Dermis lymphatic vessel endothelial cell (primary cell): ENCODE data around the gene PRG3. TPM values are rescaled to one million over a fixed set of nuclear protein-coding genes. Genes with fewer than 3 reads are reported as not detected.

Source experiments
- total RNA-seq: library from RNA; depleted of rRNA; stranded (reverse); fragments of >200 nt; gene quantifications from 2 replicates; pipeline ENCODE4 v1.2.1, GENCODE V29; 2014

PRG3 gene
- not detected in 2 replicates for total RNA-seq

GRCh38 chr11:57380975-57381374 lies at the start of gene PRG3:
Gene PRG3 (minus strand): TSS chr11:57381150. CDS start chr11:57380708, 442 bp downstream.

GRCh38 chr11:57426929-57427726 lies 46.2 kb upstream of the PRG3 start, which contains the start of gene SLC43A3:
Gene SLC43A3 (minus strand): TSS chr11:57427121. CDS start chr11:57426172, 949 bp downstream.

GRCh38 chr11:57390535-57390934 lies 9.6 kb upstream of the PRG3 start, which contains the start of gene PRG2:
Gene PRG2 (minus strand): TSS chr11:57390650. CDS start chr11:57389944, 706 bp downstream.

GRCh38 chr11:57338142-57338541 lies 42.8 kb downstream of the PRG3 start, which contains the start of gene P2RX3:
Gene P2RX3 (plus strand): TSS chr11:57338352. CDS start chr11:57338551, 199 bp downstream.

GRCh38 chr11:57335343-57336110 lies 45.4 kb downstream of the PRG3 start, which contains the start of gene SSRP1:
Gene SSRP1 (minus strand): TSS chr11:57335892. CDS start chr11:57335121, 771 bp downstream.

Other genes with a start within 250 kb of the PRG3 start
- under 0.01 TPM in 2 replicates for gene LRRC55, start 199.2 kb downstream of the PRG3 start, total RNA-seq
- under 0.01 TPM in 1 of 2 replicates, not detected in the other for gene APLNR, start 143.9 kb downstream of the PRG3 start, total RNA-seq
- gene TNKS1BP1, start 56.2 kb downstream of the PRG3 start, total RNA-seq: 45.7 and 47.4 TPM in 2 replicates
- 38.7 and 62.8 TPM in 2 replicates for gene SSRP1, start 45.3 kb downstream of the PRG3 start, total RNA-seq
- not detected in 2 replicates for gene P2RX3, start 42.8 kb downstream of the PRG3 start, total RNA-seq
- gene PRG2, start 9.5 kb upstream of the PRG3 start, total RNA-seq: 0.11 and 0.26 TPM in 2 replicates
- 15.4 and 15.6 TPM in 2 replicates for gene SLC43A3, start 46.0 kb upstream of the PRG3 start, total RNA-seq
- gene RTN4RL2, start 79.4 kb upstream of the PRG3 start, total RNA-seq: 0.11 TPM in 1 of 2 replicates, not detected in the other
- 13.5 and 22.3 TPM in 2 replicates for gene SLC43A1, start 134.6 kb upstream of the PRG3 start, total RNA-seq
- 33.8 and 35.8 TPM in 2 replicates for gene TIMM10, start 149.6 kb upstream of the PRG3 start, total RNA-seq
- not detected in 2 replicates for gene SMTNL1, start 156.4 kb upstream of the PRG3 start, total RNA-seq
- 32.1 and 39.1 TPM in 2 replicates for gene UBE2L6, start 186.5 kb upstream of the PRG3 start, total RNA-seq
- gene SERPING1, start 216.5 kb upstream of the PRG3 start, total RNA-seq: not detected in 2 replicates